SU-DHL-6 (cell line): ENCODE measurements around the gene LAMTOR4.
A peak's percentile ranks its signal among the peaks of the same experiment; 100 is the strongest.

ENCODE experiments used
- H2AFZ ChIP-seq: fragments of 200-600 bp; sonication (generic); 2 replicates; pipeline ENCODE4 v1.6.1; 2014; ENCODE audit warnings: low read depth, mild to moderate bottlenecking, moderate library complexity, mixed read lengths, antibody characterized with exemption, low read length; ENCODE audit not compliant: severe bottlenecking
- H3F3A ChIP-seq: fragments of 200-600 bp; shearing (Covaris generic); 2 replicates; pipeline ENCODE4 v1.6.0; 2016; ENCODE audit warnings: antibody characterized with exemption, mild to moderate bottlenecking; ENCODE audit not compliant: insufficient read depth
- H3K27ac ChIP-seq: fragments of 200-600 bp; sonication (generic); 2 replicates; pipeline ENCODE4 v1.5.1; 2016; ENCODE audit warnings: low read depth, mild to moderate bottlenecking, low read length, moderate library complexity, mixed read lengths
- H3K27me3 ChIP-seq: fragments of 200-600 bp; sonication (generic), shearing (Covaris generic); 2 replicates; pipeline ENCODE4 v1.6.0; 2014; ENCODE audit warnings: mild to moderate bottlenecking, low read length
- H3K36me3 ChIP-seq: fragments of 200-600 bp; sonication (generic); 2 replicates; pipeline ENCODE4 v1.6.1; 2014; ENCODE audit warnings: mild to moderate bottlenecking, low read length, mixed read lengths
- H3K4me2 ChIP-seq: fragments of 300-600, 200-600 bp; shearing (Covaris generic), sonication (generic); 2 replicates; pipeline ENCODE4 v1.6.0; 2014; ENCODE audit warnings: low read length, low read depth, mild to moderate bottlenecking; ENCODE audit not compliant: poor library complexity, severe bottlenecking
- H3K4me3 ChIP-seq: fragments of 200-600 bp; sonication (generic); 2 replicates; pipeline ENCODE4 v1.5.1; 2014; ENCODE audit warnings: antibody characterized with exemption, low read length, mild to moderate bottlenecking, mixed read lengths; ENCODE audit not compliant: insufficient read depth, poor library complexity, severe bottlenecking
- H3K79me2 ChIP-seq: fragments of 200-600 bp; sonication (generic); 2 replicates; pipeline ENCODE4 v1.6.1; 2014; ENCODE audit warnings: mild to moderate bottlenecking, low read length, moderate library complexity; ENCODE audit not compliant: insufficient read depth
- H3K9ac ChIP-seq: fragments of 200-600 bp; sonication (generic); 2 replicates; pipeline ENCODE4 v1.7.0; 2014; ENCODE audit warnings: mild to moderate bottlenecking, low read length
- H3K9me2 ChIP-seq: fragments of 200-600 bp; sonication (generic); replicated peaks from 2 replicates; pipeline ENCODE4 v1.6.1; 2014; ENCODE audit warnings: low read length; ENCODE audit not compliant: insufficient read depth
- H3K9me3 ChIP-seq: fragments of 200-600 bp; sonication (generic); 2 replicates; pipeline ENCODE4 v1.6.1; 2014; ENCODE audit warnings: low read length, mixed read lengths; ENCODE audit not compliant: insufficient read depth
- H4K20me1 ChIP-seq: fragments of 200-600 bp; sonication (generic); 2 replicates; pipeline ENCODE4 v1.6.1; 2014; ENCODE audit warnings: low read depth, mild to moderate bottlenecking, antibody characterized with exemption, low read length, moderate library complexity, mixed read lengths
- EZH2phosphoT487 ChIP-seq: fragments of 200-600 bp; sonication (generic), shearing (Covaris generic); conservative IDR thresholded peaks from 2 replicates; pipeline ENCODE4 v1.6.1; 2018; ENCODE audit warnings: mild to moderate bottlenecking, antibody characterized with exemption, low read length, moderate library complexity, mixed read lengths
- TF ChIP-seq, protein P1 (sequence below): fragments of 200-600 bp; sonication (generic); IDR thresholded peaks from one replicate; pipeline ENCODE4 v1.5.1; 2017; ENCODE audit warnings: antibody characterized with exemption, mild to moderate bottlenecking, low read length, moderate library complexity; ENCODE audit not compliant: insufficient read depth, poor library complexity, severe bottlenecking

Gene LAMTOR4

DNA sequence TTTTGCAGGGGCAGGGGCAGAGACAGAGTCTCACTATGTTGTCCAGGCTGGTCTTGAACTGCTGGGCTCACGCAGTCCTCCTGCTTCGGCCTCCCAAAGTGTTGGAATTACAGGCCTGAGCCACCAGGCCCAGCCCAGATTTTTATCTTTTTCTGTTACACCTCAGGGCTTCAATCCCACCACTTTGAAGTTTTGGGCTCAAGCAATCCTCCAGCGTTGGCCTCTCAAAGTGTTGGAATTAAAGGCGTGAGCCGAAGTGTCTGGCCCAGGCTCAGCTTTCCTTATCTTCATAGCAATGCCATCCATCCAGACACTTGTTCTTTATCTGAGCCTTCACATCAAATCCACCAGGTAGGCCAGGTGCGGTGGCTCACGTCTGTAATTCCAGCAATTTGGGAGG is 33.7 kb upstream of the LAMTOR4 start:
- Histone ChIP-seq H3K4me2 (no peak overlapping the region), H3F3A (peaks cover 4% of the 10 kb centered on the region; the same call in 1 of the 2 replicates), H3K79me2 (peaks cover 9% of the 10 kb centered on the region), H3K9me3 (no peaks in the 10 kb centered on the region), H3K4me3 (no peak overlapping the region), H3K27ac (no peak overlapping the region), H3K9me2 (no peaks in the 10 kb centered on the region), H2AFZ (no peak overlapping the region), H3K27me3 (no peaks in the 10 kb centered on the region), H3K36me3 (no peaks in the 10 kb centered on the region; the same call in 1 of the 2 replicates), H3K9ac (no peak overlapping the region), H4K20me1 (no peaks in the 10 kb centered on the region)
- no peak for TF ChIP-seq EZH2phosphoT487
- TF ChIP-seq, protein P1, sequence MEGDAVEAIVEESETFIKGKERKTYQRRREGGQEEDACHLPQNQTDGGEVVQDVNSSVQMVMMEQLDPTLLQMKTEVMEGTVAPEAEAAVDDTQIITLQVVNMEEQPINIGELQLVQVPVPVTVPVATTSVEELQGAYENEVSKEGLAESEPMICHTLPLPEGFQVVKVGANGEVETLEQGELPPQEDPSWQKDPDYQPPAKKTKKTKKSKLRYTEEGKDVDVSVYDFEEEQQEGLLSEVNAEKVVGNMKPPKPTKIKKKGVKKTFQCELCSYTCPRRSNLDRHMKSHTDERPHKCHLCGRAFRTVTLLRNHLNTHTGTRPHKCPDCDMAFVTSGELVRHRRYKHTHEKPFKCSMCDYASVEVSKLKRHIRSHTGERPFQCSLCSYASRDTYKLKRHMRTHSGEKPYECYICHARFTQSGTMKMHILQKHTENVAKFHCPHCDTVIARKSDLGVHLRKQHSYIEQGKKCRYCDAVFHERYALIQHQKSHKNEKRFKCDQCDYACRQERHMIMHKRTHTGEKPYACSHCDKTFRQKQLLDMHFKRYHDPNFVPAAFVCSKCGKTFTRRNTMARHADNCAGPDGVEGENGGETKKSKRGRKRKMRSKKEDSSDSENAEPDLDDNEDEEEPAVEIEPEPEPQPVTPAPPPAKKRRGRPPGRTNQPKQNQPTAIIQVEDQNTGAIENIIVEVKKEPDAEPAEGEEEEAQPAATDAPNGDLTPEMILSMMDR = no peak

GRCh38 chr7:100118388-100119071 is 30.2 kb upstream of the LAMTOR4 start:
- H3K4me2 ChIP-seq = peak overlapping the region; percentile 73
- H3K27ac ChIP-seq = peak overlapping the region; percentile 69
- H3K36me3 ChIP-seq = no peaks in the 10 kb centered on the region
- peak overlapping the region; percentile 98 for H3K4me3 ChIP-seq
- peak overlapping the region; percentile 52 for H2AFZ ChIP-seq
- TF ChIP-seq EZH2phosphoT487 = no peak
- TF ChIP-seq, protein P1 = no peak
- H3K27me3 ChIP-seq = no peaks in the 10 kb centered on the region
- no peaks in the 10 kb centered on the region for H3K9me2 ChIP-seq
- peaks cover 9% of the 10 kb centered on the region for H3K79me2 ChIP-seq
- peaks cover 11% of the 10 kb centered on the region for H3F3A ChIP-seq
- H3K9ac ChIP-seq = peak overlapping the region; percentile 79
- H4K20me1 ChIP-seq = no peaks in the 10 kb centered on the region
- H3K9me3 ChIP-seq = no peaks in the 10 kb centered on the region

- Histone ChIP-seq H2AFZ (peak within 1 kb of the TSS; percentile 52), H3K27ac (peak within 1 kb of the TSS; percentile 69)
These were observed 29.4 kb upstream of the LAMTOR4 start, which contains the start of the genes CNPY4 and TAF6 for GRCh38 chr7:100119072-100119969. CNPY4 (plus strand) TSS chr7:100119634; CDS start chr7:100119745, 111 bp downstream. TAF6 (minus strand) TSS chr7:100119358; CDS start chr7:100114209, 5,149 bp downstream.

More at GRCh38 chr7:100119072-100119969, 29.4 kb upstream of the LAMTOR4 start, which contains the start of the genes CNPY4 and TAF6:
- TF ChIP-seq, protein P1 = no peak
- TF ChIP-seq EZH2phosphoT487 = no peak
- Histone ChIP-seq H3K36me3 (no peaks in the 10 kb centered on the region), H3K4me2 (peak within 1 kb of the TSS; percentile 73), H3K4me3 (peak within 1 kb of the TSS; percentile 98), H4K20me1 (no peaks in the 10 kb centered on the region), H3K27me3 (no peaks in the 10 kb centered on the region), H3K9me2 (no peaks in the 10 kb centered on the region), H3K9ac (peak within 1 kb of the TSS; percentile 79), H3K9me3 (no peaks in the 10 kb centered on the region), H3K79me2 (peaks cover 9% of the 10 kb centered on the region), H3F3A (peaks cover 14% of the 10 kb centered on the region)
